ENCODE measurements around the gene CR1. TPM values are rescaled to one million over a fixed set of nuclear protein-coding genes. Genes with fewer than 3 reads are reported as not detected.

CR1 gene
- total and polyA plus RNA-seq, 9 of the 15 experiments (the other 6 are each of a cell fraction or from before 2014, with no cell fraction given), result 0.07 to 0.47 (median 0.18) TPM

DNA sequence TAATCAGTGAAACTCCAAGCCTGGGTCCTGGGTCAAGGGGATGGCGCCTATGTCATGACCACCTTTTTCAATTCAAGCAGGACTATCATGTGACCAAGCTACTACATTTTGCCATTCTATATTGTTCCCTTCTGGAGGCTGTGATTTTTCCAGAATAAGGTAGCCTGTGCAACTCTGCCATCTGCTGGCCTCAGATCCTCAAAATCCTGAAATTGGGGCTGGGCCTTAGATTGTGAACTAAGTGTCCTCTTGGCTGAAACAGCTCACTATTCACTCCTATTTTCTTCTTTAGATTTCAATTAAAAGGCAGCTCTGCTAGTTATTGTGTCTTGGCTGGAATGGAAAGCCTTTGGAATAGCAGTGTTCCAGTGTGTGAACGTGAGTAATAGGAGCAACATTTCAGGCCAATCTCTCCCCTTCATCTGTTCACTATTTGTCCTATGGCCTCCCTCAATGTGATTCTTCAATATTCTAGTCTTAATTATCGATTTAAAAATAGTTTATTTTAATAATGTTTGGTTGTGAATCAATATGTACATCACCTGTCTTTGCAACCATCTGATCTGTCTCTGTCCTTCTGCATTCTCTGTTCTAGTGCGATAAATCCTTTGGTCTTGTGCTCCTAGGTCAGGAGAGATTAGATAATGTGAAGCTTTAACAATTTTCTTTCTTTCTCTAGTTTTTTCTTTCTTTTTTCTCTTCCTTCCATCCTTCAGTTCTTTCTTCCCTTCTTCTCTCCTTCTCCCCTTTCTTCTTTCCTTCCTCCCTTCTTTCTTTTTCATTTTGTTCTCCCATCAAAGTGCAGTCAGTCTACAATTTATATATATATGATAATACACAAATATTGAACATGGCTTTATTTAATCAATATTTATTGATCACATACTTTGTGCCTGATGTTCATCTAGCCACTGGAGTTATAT, 69.8 kb downstream of the CR1 start (continued):
- no peak for TF ChIP-seq MAFF (IDR thresholded peaks at IDR 0.05; ENCODE audit: low read length)
- TF ChIP-seq MAZ (CRISPR knock-in tag; conservative IDR thresholded peaks at IDR 0.05 in 1 of 2, IDR thresholded peaks at IDR 0.05 in 1 of 2), result no peak
- TF ChIP-seq ZEB2 (IDR thresholded peaks at IDR 0.05), result no peak
- 0 out of 2 replicates have a peak, but pooled peaks have one; percentile 47 for TF ChIP-seq ELF4 (CRISPR knock-in tag; IDR thresholded peaks at IDR 0.05)
- TF ChIP-seq, protein P1, sequence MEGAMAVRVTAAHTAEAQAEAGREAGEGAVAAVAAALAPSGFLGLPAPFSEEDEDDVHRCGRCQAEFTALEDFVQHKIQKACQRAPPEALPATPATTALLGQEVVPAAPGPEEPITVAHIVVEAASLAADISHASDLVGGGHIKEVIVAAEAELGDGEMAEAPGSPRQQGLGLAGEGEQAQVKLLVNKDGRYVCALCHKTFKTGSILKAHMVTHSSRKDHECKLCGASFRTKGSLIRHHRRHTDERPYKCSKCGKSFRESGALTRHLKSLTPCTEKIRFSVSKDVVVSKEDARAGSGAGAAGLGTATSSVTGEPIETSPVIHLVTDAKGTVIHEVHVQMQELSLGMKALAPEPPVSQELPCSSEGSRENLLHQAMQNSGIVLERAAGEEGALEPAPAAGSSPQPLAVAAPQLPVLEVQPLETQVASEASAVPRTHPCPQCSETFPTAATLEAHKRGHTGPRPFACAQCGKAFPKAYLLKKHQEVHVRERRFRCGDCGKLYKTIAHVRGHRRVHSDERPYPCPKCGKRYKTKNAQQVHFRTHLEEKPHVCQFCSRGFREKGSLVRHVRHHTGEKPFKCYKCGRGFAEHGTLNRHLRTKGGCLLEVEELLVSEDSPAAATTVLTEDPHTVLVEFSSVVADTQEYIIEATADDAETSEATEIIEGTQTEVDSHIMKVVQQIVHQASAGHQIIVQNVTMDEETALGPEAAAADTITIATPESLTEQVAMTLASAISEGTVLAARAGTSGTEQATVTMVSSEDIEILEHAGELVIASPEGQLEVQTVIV (CRISPR knock-in tag; IDR thresholded peaks at IDR 0.05; ENCODE audit: borderline replicate concordance), result no peak
- TF ChIP-seq RBM14 (IDR thresholded peaks at IDR 0.05; ENCODE audit: borderline replicate concordance, insufficient read depth, low read depth, low read length), result no peak
- TF ChIP-seq RBFOX2 (IDR thresholded peaks at IDR 0.05; ENCODE audit: low read depth, low read length), result no peak
- no peak for TF ChIP-seq ZNF444 (CRISPR knock-in tag; IDR thresholded peaks at IDR 0.05)
- TF ChIP-seq ATF7 (IDR thresholded peaks at IDR 0.05), result no peak
- TF ChIP-seq SPI1 (IDR thresholded peaks at IDR 0.05; ENCODE audit: borderline replicate concordance, low read depth, low read length), result no peak
- TF ChIP-seq, protein P2, sequence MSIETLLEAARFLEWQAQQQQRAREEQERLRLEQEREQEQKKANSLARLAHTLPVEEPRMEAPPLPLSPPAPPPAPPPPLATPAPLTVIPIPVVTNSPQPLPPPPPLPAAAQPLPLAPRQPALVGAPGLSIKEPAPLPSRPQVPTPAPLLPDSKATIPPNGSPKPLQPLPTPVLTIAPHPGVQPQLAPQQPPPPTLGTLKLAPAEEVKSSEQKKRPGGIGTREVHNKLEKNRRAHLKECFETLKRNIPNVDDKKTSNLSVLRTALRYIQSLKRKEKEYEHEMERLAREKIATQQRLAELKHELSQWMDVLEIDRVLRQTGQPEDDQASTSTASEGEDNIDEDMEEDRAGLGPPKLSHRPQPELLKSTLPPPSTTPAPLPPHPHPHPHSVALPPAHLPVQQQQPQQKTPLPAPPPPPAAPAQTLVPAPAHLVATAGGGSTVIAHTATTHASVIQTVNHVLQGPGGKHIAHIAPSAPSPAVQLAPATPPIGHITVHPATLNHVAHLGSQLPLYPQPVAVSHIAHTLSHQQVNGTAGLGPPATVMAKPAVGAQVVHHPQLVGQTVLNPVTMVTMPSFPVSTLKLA (conservative IDR thresholded peaks at IDR 0.05), result peak in 1 of 2 experiments; percentile 12; a peak in 1 of 4 replicates
- TF ChIP-seq YBX1 (IDR thresholded peaks at IDR 0.05), result no peak
- TF ChIP-seq RBM17 (IDR thresholded peaks at IDR 0.05; ENCODE audit: borderline replicate concordance, low read depth, low read length), result no peak
- 0 out of 2 replicates have a peak, but pooled peaks have one; percentile 42 for TF ChIP-seq ELF2 (CRISPR knock-in tag; IDR thresholded peaks at IDR 0.05)
- no peak for TF ChIP-seq CXXC5 (CRISPR knock-in tag; IDR thresholded peaks at IDR 0.05)
- TF ChIP-seq, protein P3, sequence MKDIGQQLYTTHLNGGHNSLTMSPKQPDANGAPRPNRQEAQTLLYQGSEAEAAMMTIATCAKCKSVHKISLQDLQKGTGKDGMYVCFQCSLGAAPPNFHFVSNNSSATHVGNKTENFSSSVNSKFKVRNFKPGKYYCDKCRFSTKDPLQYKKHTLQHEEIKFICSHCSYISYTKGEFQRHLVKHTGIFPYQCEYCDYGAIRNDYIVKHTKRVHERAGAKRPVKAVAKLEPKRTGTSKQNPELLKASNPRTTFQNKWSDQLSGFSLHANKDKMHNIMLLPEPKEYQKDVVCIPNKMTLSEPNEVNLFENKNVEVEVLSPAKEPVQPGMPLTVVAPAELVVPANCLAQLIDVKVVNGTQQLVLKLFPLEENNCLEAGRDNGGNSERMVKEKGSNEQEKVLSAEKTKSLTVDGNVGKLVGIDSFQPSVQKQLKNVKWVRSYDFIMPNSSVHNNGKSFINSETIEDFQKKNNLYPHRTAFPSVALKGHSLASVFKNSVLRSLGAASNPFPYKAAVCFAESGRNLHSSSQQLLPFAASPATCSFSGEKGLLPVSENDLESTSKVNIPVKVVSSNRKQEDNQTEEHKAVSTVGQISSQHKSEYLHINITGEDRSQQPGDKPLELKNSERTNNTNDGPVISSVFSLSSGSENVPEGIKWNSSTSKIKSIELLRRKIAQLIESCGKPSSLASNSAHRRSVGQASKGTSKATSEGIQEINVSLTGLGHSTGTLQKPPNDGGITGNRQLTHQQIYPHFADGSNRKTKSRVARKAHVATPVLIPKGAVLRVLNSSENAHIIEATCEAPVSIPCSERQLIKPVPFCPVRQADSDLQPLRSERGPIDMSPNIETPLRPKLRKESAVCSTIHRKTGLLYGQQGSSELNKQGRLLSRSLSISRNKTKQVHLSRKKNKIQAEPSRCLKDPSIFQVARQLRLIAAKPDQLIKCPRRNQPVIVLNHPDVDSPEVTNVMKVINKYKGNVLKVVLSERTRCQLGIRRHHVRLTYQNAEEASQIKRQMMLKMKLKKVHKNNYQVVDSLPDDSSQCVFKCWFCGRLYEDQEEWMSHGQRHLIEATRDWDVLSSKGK (CRISPR knock-in tag; IDR thresholded peaks at IDR 0.05), result no peak
- no peak for TF ChIP-seq HIVEP1 (CRISPR knock-in tag; IDR thresholded peaks at IDR 0.05)
- no peak for TF ChIP-seq ZBTB8A (IDR thresholded peaks at IDR 0.05; ENCODE audit: partially characterized antibody)
- no peak for TF ChIP-seq CCNT2 (IDR thresholded peaks at IDR 0.05; ENCODE audit: borderline replicate concordance, extremely low read depth, insufficient read length, low read depth, low read length)
- no peak for TF ChIP-seq TARDBP (IDR thresholded peaks at IDR 0.05)
- TF ChIP-seq ARID1B (IDR thresholded peaks at IDR 0.05), result peak; percentile 68
